HG03558 (cell line): ENCODE results near the gene AP3D1.

Source experiments
- ATAC-seq: cut with Tn5 transposase; IDR thresholded peaks from one replicate; pipeline ENCODE4 v1.9.1; 2021; ENCODE audit warnings: moderate number of reproducible peaks; ENCODE audit not compliant: unreplicated experiment; ENCODE audit errors: extremely low read depth

The AP3D1 gene

GRCh38 chr19:2070986-2071673, 80.2 kb downstream of the AP3D1 start:
- ATAC-seq = no peak

GRCh38 chr19:2070436-2070827, 80.9 kb downstream of the AP3D1 start:
- ATAC-seq = no peak

- no peak for ATAC-seq
Observed at GRCh38 chr19:2064788-2065524, 86.4 kb downstream of the AP3D1 start.

GRCh38 chr19:2064395-2064787, 87.0 kb downstream of the AP3D1 start:
- no peak for ATAC-seq

GRCh38 chr19:2063824-2064223, 87.5 kb downstream of the AP3D1 start:
- ATAC-seq = no peak

GRCh38 chr19:2062770-2063169, 88.6 kb downstream of the AP3D1 start:
- no peak for ATAC-seq

GRCh38 chr19:2062389-2062729, 89.0 kb downstream of the AP3D1 start:
- ATAC-seq = no peak

GRCh38 chr19:2061495-2062388, 89.6 kb downstream of the AP3D1 start:
- peak; percentile 57 for ATAC-seq

GRCh38 chr19:2060884-2061494, 90.4 kb downstream of the AP3D1 start:
- peak; percentile 8 for ATAC-seq

GRCh38 chr19:2059422-2060201, 91.8 kb downstream of the AP3D1 start:
- ATAC-seq = no peak

- ATAC-seq = no peak
Observed at GRCh38 chr19:2058570-2059421, 92.6 kb downstream of the AP3D1 start.

GRCh38 chr19:2057484-2058469, 93.6 kb downstream of the AP3D1 start:
- ATAC-seq = no peak

- no peak for ATAC-seq
Observed at GRCh38 chr19:2056837-2057192, 94.6 kb downstream of the AP3D1 start.

- ATAC-seq = no peak
Observed at GRCh38 chr19:2055931-2056836, 95.2 kb downstream of the AP3D1 start.

GRCh38 chr19:2054763-2055162, 96.6 kb downstream of the AP3D1 start:
- no peak for ATAC-seq

- ATAC-seq = no peak
Observed at GRCh38 chr19:2053601-2054389, 97.6 kb downstream of the AP3D1 start.
